ENCODE measurements around the gene SOST.

SOST gene

GRCh38 chr17:43757171-43757660 is 1.4 kb downstream of the SOST start:
- no peak for TF ChIP-seq CTCF (IDR thresholded peaks at IDR 0.05; ENCODE audit: low read depth, low read length, missing control alignments)
- H3K4me3 ChIP-seq (replicated peaks; ENCODE audit: low read depth, low read length): no peak overlapping the region

DNA sequence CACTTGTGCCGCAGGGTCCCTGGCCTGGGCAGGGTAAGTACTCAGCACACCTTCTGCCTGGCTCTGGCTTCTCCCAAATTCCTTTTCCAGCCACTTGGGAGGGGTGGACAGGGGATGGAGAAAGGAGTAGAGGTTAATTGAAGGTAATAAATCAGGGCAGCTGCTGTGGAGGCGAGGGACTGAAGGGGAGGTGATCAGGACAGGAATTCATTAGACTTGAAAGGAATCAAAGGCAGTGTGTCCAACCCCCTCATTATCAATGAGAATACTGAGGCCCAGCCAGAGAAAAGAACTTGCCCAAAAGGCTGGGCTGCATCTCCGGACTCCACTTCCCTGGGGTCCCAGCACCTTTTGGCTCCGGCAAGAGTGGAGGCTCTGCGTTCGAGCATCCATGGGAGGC is 2.4 kb downstream of the SOST start:
- no peak for TF ChIP-seq CTCF (IDR thresholded peaks at IDR 0.05; ENCODE audit: low read depth, low read length, missing control alignments)
- DNase-seq (ENCODE audit: extremely low read depth, low read depth): no peak
- H3K4me3 ChIP-seq (replicated peaks; ENCODE audit: low read depth, low read length): no peak overlapping the region

More at GRCh38 chr17:43757171-43757660, 1.4 kb downstream of the SOST start:
- no peak for DNase-seq (ENCODE audit: extremely low read depth, low read depth)

DNA sequence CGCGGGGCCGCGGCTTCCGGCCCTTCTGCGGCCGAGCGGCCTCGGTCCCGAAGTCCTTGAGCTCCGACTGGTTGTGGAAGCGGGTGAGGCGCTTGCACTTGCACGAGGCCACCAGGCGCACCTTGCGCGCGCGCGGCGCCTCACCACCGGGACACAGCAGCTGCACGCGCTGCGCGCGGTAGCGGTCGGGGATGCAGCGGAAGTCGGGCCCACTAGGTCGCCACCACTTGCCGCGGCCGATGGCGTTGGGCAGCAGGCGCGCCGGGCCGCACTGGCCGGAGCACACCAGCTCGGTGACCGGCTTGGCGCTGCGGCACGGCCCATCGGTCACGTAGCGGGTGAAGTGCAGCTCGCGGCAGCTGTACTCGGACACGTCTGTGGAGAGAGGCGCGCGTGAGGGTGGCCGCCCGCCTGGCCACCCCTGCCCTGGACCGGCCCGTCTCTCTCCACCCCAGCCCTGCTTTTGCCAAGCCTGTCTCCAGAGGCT is 3.2 kb downstream of the SOST start:
- no peak overlapping the region for H3K4me3 ChIP-seq (replicated peaks; ENCODE audit: low read depth, low read length)
- no peak for DNase-seq (ENCODE audit: extremely low read depth, low read depth)
- no peak for TF ChIP-seq CTCF (IDR thresholded peaks at IDR 0.05; ENCODE audit: low read depth, low read length, missing control alignments)

- no peak for DNase-seq (ENCODE audit: extremely low read depth, low read depth)
- no peak overlapping the region for H3K4me3 ChIP-seq (replicated peaks; ENCODE audit: low read depth, low read length)
- TF ChIP-seq CTCF (IDR thresholded peaks at IDR 0.05; ENCODE audit: low read depth, low read length, missing control alignments): no peak
These were observed 3.6 kb downstream of the SOST start for GRCh38 chr17:43754947-43755346.

GRCh38 chr17:43753493-43754129 is 5.0 kb downstream of the SOST start:
- no peak for TF ChIP-seq CTCF (IDR thresholded peaks at IDR 0.05; ENCODE audit: low read depth, low read length, missing control alignments)
- no peak for DNase-seq (ENCODE audit: extremely low read depth, low read depth)
- H3K4me3 ChIP-seq (replicated peaks; ENCODE audit: low read depth, low read length): no peak overlapping the region

GRCh38 chr17:43750153-43750552 is 8.4 kb downstream of the SOST start:
- no peak for DNase-seq (ENCODE audit: extremely low read depth, low read depth)
- no peak for TF ChIP-seq CTCF (IDR thresholded peaks at IDR 0.05; ENCODE audit: low read depth, low read length, missing control alignments)
- no peak overlapping the region for H3K4me3 ChIP-seq (replicated peaks; ENCODE audit: low read depth, low read length)

DNA sequence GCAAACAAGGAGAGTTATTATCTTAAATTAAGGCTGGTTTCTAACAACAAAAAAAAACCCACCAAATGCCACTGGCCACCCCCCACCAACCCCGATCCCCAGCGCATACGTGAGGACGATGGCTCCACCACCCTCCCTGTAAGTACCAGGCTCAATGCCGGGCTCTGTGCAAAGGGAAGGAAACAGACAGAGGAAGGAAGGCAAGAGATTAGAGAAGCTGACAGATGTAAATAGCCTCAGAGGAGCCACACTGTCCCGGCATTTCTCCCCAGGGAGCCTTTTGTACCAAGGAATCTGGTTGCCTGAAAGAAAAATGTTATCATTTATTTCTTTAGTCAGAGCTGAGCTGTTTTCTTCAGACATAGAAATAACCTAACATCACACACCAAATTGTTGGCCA is 13.1 kb downstream of the SOST start:
- no peak for DNase-seq (ENCODE audit: extremely low read depth, low read depth)
- H3K4me3 ChIP-seq (replicated peaks; ENCODE audit: low read depth, low read length): no peak overlapping the region
- TF ChIP-seq CTCF (IDR thresholded peaks at IDR 0.05; ENCODE audit: low read depth, low read length, missing control alignments): no peak
